LNCaP clone FGC (cell line): ENCODE results near the gene MBD6.

Source experiments
- DNase-seq: peaks from one replicate; pipeline ENCODE4 v3.0.0-alpha.2; 2011; ENCODE audit warnings: low read depth
- H3K4me3 ChIP-seq: 2 replicates; pipeline ENCODE4 v1.5.1; 2011; ENCODE audit warnings: mild to moderate bottlenecking, low read depth, low read length, control low read depth
- TF ChIP-seq, protein P1 (sequence below): IDR thresholded peaks from 2 replicates; pipeline ENCODE4 v1.5.1; 2012; ENCODE audit warnings: mild to moderate bottlenecking; ENCODE audit not compliant: control insufficient read depth, insufficient read depth; ENCODE audit errors: extremely low read depth

Gene MBD6

DNA sequence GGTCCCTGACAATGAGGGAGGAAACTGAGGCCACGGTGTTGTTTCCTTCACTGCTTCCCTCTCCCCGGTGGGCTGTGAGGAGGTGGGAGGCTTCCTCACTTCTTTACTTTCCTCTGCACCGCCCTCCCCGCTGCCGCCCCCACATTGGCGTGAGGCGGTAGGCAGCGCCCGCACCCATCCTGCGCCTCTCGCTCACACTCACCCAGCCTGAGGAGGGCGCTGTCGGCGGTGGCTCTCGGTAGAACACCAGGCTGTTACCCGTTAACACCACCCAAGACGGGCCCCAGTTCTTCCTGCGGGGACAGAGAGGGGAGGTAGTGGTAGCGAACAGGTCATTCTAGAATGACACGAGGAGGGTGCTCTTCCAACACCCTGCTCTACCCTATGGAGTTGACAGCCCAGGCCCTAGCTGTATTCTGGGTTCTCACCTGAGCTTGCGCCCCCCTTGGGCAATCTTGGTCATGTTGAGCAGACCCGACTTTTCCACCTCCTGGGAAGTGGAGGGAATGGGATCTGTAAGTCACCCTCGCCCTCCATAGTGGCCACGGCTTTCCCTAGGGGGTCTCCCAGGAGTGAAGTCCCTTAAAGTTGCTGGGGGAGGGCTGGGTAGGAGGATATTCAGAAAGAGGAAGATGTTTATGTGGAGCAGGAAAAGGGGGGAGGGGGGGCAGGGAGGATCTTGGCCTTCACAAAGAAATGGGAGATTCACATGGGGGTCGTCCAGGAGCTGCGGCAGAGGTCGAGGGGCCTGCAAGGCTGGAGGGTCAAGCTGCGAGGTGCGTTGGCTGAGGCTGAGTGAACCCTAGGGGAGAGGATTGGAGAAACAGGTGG, 46.2 kb upstream of the MBD6 start:
- DNase-seq = no peak
- H3K4me3 ChIP-seq = no peak overlapping the region
- TF ChIP-seq, protein P1, sequence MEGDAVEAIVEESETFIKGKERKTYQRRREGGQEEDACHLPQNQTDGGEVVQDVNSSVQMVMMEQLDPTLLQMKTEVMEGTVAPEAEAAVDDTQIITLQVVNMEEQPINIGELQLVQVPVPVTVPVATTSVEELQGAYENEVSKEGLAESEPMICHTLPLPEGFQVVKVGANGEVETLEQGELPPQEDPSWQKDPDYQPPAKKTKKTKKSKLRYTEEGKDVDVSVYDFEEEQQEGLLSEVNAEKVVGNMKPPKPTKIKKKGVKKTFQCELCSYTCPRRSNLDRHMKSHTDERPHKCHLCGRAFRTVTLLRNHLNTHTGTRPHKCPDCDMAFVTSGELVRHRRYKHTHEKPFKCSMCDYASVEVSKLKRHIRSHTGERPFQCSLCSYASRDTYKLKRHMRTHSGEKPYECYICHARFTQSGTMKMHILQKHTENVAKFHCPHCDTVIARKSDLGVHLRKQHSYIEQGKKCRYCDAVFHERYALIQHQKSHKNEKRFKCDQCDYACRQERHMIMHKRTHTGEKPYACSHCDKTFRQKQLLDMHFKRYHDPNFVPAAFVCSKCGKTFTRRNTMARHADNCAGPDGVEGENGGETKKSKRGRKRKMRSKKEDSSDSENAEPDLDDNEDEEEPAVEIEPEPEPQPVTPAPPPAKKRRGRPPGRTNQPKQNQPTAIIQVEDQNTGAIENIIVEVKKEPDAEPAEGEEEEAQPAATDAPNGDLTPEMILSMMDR = no peak

DNA sequence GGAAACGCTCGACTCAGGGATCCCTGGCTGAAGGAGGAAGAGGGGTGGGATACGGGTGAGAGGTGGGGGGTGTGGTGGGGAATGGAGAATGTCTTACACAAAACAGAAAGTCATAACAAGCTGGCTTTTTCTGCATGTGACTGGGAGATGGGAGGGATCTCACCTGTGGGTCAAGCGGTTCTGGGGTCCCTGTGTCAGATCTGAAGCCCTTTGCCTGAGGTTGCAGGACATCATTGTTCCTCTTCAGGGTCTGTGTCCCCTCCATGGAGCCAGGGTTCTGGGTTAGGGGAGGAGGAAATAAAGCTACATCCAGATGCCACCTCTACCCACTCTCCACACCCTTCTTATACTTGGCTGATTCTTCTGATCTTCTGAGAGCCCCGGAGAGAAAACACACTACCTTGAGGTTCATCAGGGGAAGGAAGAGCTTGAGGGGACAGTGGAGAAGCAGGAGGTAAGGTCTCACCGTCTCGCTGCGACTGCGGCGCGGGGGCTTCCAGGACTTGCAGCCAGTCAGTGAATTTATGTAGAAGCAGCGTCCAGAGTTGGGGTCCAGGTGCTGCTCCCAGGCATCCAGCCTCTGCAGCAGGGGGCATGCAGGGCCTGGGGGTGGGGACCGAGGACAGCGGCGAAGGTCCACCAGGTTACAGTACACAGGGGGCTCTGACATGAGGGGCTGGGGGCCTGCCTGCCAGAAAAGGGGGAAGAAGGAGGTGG, 45.5 kb upstream of the MBD6 start:
- no peak overlapping the region for H3K4me3 ChIP-seq
- TF ChIP-seq, protein P1 = no peak
- no peak for DNase-seq

DNA sequence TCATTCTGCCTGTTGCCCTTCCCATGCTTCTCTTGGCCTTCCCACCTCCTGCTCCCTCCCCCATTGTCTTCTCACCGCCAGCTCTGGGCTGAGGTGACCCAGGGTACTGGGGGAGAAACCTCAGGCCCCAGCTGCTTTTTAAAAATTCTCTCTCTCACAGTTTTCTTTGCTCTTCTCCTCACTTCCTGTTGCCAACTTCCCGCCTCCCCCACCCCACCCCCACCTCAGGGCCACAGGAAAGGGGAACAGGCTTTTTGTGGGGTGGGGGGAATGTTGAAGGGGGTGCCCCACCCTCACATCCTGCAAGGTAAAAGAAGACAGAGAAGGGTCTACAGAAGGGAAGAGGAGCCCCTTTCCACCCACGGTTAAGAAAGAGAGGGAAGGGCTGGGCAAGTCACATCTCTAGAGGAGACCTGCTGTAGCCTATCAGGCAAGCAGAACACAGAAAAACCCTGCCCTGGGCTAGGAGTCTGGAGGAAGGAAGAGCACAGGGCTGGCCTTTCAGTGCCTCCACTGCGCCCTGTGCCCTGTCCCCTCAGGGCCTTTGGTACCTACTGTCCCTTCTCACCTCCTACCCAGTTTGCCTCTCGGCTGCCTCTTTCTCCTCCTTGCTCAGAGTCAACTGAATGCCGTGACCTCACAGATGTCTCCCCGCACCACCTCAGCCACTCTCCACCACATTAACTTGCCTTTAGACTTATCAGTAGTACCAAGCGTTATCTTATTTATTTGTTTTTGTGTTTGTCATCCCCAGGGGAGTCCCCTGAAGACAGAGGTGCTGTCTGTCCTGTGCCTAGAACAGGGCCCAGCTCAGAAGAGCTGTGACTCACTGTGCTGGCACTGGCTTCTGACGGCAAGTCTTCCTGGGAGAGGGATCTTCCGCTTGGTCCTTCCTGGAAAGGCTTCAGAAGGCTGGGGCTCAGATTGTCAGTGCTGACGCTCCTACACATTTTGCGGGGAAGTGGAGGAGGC, 44.6 kb upstream of the MBD6 start:
- DNase-seq = no peak
- H3K4me3 ChIP-seq = no peak overlapping the region
- TF ChIP-seq, protein P1 = no peak

DNA sequence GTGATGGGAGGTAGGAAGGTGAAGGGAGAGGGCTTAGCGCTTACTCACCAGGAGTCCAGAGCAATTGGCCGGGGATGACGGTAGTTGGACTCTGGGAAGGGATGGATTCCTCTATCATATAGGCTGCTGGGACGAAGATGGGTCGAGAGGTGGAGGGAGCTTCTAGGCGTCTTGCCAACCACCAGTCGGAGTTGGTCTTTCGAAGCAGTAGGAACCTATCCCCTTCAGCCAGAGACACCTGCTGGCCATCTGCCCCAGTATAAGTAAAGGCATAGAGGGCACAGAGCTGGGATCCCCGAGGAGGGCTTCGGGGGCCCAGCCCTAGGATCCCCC, 43.6 kb upstream of the MBD6 start:
- TF ChIP-seq, protein P1 = no peak
- no peak overlapping the region for H3K4me3 ChIP-seq

DNA sequence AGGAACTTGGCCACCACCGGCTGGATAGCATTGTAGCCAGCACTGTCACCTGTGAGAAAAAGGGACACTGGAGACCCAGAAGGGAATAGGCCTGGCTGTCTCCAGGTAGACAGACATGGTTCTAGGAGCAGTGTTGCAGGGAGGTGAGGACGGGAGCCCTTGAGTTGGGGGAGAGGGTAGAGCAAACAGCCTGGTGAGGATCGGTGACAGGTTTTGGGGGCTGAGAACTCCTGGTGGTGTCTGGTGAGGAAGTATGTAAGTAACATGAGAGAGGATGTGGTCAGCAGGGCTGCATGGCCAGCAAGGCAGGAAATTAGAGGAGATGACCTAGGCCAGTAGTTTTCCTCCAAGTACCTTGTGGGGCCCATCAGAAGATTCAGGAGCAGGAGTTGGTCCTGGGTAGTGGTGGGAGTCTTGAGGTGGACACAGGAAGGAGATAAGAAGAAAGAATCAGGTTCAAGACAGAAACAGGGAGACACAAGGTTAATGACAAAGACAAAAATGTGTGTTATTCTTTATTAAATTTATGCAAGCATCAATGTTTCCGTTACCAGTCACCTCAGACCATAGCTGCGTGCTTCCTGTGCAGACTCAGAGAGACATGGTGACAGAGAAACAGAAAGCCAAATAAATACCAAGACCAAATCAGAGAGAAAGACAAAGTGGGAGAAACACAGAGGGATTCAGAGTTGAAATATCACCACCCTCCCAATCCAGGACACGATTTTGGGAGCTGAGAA, 43.1 kb upstream of the MBD6 start, which contains the start of gene ARHGAP9:
Gene ARHGAP9, minus strand, starts transcription at position 491 of the 740 bp plus-strand sequence. Its CDS starts 460 bp downstream, at position 31.
- TF ChIP-seq, protein P1 = no peak
- DNase-seq = no peak
- no peak within 1 kb of the TSS for H3K4me3 ChIP-seq

More for the DNA sequence above, 43.6 kb upstream of the MBD6 start:
- no peak for DNase-seq

DNA sequence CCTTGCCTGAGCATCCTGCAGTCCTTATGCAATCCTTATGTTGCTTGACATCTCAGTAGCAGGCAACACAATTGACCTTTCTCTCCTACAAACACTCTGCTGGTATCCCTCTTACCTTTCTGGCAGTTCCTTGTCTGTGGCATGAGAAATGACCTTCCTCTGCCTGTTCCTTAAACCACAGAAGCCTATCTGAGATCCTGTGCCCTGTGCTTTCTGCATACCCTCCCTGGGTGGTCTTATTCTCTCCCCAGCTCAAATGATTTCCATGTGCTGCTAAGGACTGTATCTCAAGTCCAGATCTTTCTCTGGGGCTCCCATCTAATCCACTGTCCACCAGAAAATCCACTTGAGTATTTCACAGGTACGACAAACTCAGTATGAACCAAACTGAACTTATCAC, 41.0 kb upstream of the MBD6 start:
- TF ChIP-seq, protein P1 = no peak
- H3K4me3 ChIP-seq = no peak overlapping the region
- DNase-seq = no peak
